OCI-LY7 (cell line): ENCODE results near the gene GPR119.

Experiments
- CTCF ChIP-seq: fragments of 200-600 bp; sonication (generic); conservative IDR thresholded peaks from 2 replicates; pipeline ENCODE4 v1.5.1; 2014; ENCODE audit warnings: mild to moderate bottlenecking, antibody characterized with exemption, low read length, moderate library complexity, mixed read lengths
- EZH2phosphoT487 ChIP-seq: fragments of 200-600 bp; sonication (generic); IDR thresholded peaks from 2 replicates; pipeline ENCODE4 v1.6.1; 2018; ENCODE audit warnings: low read depth, borderline replicate concordance, mild to moderate bottlenecking, mixed run types, antibody characterized with exemption, low read length, moderate library complexity, mixed read lengths

- peak; percentile 68 for TF ChIP-seq CTCF
- TF ChIP-seq EZH2phosphoT487 = no peak
Observed at GRCh38 chrX:130393451-130394074, 8.1 kb upstream of the GPR119 start.
